ENCODE results near the gene MYDGF.
"Not testable (repeated sequence)": the region's sequence is repeated elsewhere in the genome, so short reads cannot be mapped to it uniquely, and the experiment has no call there.

The MYDGF gene

GRCh38 chr19:4699826-4700692 lies 29.9 kb upstream of the MYDGF start:
- no peak for DNase-seq (ENCODE audit: low read depth)

- no peak for DNase-seq (ENCODE audit: low read depth)
These were observed 27.2 kb upstream of the MYDGF start for GRCh38 chr19:4697304-4697703.

GRCh38 chr19:4695224-4695731 lies 25.1 kb upstream of the MYDGF start:
- no peak for DNase-seq (ENCODE audit: low read depth)

GRCh38 chr19:4694211-4694987 lies 24.3 kb upstream of the MYDGF start:
- no peak for DNase-seq (ENCODE audit: low read depth)

- no peak for DNase-seq (ENCODE audit: low read depth)
These were observed 23.5 kb upstream of the MYDGF start for GRCh38 chr19:4693471-4694121.

GRCh38 chr19:4693078-4693350 lies 22.9 kb upstream of the MYDGF start:
- DNase-seq (ENCODE audit: low read depth) = no peak

GRCh38 chr19:4692251-4693077 lies 22.3 kb upstream of the MYDGF start:
- no peak for DNase-seq (ENCODE audit: low read depth)

- no peak for DNase-seq (ENCODE audit: low read depth)
These were observed 21.2 kb upstream of the MYDGF start for GRCh38 chr19:4691373-4691772.

GRCh38 chr19:4690361-4690760 lies 20.2 kb upstream of the MYDGF start:
- DNase-seq (ENCODE audit: low read depth) = no peak

GRCh38 chr19:4689403-4689802 lies 19.3 kb upstream of the MYDGF start:
- DNase-seq (ENCODE audit: low read depth) = no peak

- no peak for DNase-seq (ENCODE audit: low read depth)
These were observed 18.4 kb upstream of the MYDGF start for GRCh38 chr19:4688587-4688986.

- no peak for DNase-seq (ENCODE audit: low read depth)
These were observed 17.3 kb upstream of the MYDGF start for GRCh38 chr19:4687396-4687795.

- DNase-seq (ENCODE audit: low read depth) = no peak
These were observed 16.6 kb upstream of the MYDGF start for GRCh38 chr19:4686700-4687099.

GRCh38 chr19:4684312-4685095 lies 14.4 kb upstream of the MYDGF start:
- DNase-seq (ENCODE audit: low read depth) = no peak

- no peak for DNase-seq (ENCODE audit: low read depth)
These were observed 12.5 kb upstream of the MYDGF start for GRCh38 chr19:4682417-4683200.

GRCh38 chr19:4680021-4680420 lies 9.9 kb upstream of the MYDGF start:
- not testable (repeated sequence) for DNase-seq (ENCODE audit: low read depth)

GRCh38 chr19:4678881-4679790 lies 9.0 kb upstream of the MYDGF start:
- DNase-seq (ENCODE audit: low read depth) = no peak

GRCh38 chr19:4676955-4677731 lies 7.0 kb upstream of the MYDGF start:
- DNase-seq (ENCODE audit: low read depth) = no peak

Data from T-helper 22 cell (primary cell).